HG03469 (cell line): ENCODE measurements around the gene EPN2.
"Not testable (repeated sequence)": the region's sequence is repeated elsewhere in the genome, so short reads cannot be mapped to it uniquely, and the experiment has no call there.

Source experiments
- ATAC-seq: cut with Tn5 transposase; IDR thresholded peaks from one replicate; pipeline ENCODE4 v1.9.1; 2021; ENCODE audit warnings: mild to moderate bottlenecking, moderate library complexity, moderate number of reproducible peaks; ENCODE audit not compliant: unreplicated experiment

The EPN2 gene

DNA sequence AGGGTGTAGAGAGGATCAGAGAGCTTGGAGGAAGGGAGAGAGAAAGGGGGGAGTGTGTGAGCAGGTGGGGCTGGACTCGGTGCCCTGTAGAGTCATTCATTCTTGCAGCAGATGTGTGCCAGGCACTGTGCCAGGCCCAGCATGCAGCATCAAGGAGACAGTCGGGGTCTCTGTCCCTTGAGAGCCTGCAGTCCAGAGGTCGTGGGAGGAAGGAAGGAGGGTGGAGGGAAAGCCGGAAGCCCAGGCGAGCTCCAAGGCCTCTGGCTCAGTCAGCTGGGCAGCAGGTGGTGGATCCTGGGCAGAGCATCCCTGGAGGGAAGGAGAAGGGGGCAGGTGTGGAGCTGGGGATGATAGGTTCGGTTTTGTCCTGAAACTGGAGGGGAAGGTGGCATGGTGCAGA is 27.5 kb downstream of the EPN2 start:
- ATAC-seq, result no peak

DNA sequence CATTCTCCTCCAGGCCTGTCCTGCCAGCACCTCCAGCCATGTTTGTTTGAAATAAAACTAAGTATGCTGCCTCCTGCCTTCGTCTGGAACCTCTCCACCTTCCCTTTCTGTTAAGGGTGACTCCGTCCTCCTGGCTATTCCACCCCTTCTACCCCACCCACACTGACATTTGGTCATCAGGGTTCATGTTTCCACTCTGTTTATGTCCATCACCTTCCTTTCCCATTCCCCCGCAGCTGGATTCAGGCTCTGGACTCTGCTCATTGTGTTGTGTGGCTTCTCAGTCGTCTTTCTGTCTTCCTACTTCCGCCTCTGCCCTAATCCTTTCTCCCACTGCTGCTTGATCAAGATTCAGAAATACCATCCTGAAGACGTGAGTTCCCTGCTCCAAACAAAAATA is 28.6 kb downstream of the EPN2 start:
- no peak for ATAC-seq

DNA sequence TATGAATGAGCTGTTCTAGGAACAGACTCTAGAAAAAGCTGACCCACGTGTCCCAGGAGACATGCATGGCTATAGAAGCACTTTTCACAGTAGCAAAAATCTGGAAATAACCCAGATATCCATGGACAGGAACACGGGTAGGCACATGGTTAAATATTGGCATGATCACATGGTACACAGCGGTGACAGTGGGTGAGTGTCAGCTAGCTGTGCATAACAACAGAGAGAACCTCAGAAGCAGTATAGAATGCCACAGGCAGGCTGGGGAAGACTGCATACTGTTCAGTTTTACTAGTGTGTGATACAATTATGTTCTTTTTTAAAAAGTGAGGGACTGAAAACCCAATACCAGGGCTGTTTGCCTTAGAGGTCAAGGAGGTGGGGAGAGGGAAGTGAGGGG is 31.4 kb downstream of the EPN2 start:
- no peak for ATAC-seq

DNA sequence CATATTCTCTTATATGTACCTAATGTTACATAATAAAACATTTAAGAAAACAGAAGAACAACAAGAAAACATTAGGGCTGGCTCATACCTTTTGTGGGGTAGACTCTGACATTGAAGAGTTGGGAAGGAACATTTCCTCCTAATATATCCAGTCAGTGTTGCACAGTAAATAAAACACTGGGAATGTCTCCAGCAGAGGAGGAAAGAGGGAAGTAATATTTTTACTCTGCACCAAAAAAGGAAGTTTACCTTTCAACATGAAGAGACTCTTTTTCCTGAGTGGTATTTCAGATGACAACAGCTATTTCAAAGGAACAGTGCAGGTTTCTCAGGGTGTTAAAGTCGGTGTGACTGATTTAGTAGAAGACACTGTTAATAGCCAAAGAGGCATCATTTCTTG is 31.9 kb downstream of the EPN2 start:
- no peak for ATAC-seq

DNA sequence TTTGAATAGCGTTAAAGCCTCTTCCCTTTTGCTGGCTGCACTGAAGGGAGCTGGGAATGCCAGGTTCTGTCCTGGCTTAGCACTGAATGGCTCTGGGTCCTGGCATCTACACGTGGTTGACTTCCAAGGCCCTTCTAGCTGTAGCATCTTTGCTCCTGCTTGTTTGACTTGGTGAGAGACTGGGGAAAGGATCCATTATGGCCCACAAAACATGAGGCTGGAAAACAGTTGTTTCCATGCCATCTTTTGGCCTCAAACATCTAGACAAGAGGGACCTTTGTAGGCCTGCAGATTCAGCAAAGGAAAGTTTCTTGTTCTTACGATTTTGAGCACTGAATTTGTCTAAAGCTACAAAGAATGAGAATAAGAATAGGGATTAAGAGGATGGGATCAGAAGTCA is 32.5 kb downstream of the EPN2 start:
- no peak for ATAC-seq

DNA sequence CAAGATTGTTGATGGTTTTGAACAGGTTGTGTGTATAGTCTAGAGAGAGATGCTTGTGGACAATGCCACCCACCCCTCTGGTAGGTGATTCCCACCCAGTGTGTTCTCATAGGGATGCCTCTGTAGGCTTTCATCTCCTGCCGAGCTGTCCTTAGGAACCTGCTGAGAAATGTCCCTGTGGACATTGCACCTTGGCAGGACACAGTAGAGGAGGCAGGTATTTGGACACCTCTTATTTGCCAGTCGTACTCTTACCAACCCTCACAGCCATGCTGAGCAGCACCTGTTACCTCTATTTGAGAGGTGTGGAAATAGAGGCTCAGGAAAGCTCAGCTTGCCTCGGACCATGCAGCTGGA is 33.2 kb downstream of the EPN2 start:
- ATAC-seq, result no peak

DNA sequence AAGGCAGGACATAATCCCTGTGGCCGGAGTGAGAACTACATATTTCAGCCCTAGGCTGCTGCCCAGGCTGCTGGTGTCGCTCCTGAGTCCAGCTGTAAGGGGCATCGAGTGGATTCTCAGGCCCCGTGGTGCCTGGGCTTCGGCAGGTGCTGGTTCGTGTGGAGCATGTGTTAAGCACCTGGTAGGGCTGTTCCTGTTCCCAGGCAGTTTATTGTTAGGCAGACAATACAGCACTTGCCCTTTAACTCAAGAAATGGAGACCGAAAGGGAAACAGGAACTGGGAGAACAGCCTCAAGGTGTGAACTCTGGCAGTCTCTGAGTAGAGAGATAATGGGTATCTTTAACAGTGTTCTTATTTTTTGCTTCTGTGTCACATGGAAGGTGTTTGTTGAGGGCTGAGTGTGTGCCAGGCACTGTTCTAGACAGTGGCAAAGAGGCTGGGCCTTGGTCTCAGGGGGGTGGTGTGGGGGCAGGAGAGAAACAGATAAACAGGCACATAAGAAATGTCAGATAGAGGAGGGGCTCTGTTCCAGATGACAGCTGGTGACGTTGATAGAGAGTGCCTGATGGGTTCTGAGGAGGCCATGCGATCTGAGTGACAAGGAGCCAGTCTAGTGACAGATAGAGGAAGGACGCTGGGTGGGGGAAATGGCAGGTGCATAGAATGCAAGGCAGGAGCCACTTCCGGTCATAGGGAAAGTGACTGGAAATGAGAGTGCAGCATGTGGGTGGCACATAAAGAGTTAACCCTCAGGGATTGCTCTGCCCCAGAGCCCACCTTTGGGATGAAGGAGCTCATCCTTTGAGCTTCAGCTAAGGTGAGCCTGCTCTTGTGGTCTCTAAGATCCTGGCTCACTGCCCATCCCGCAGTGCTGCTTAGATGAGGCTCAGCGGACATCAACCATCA is 33.8 kb downstream of the EPN2 start:
- no peak for ATAC-seq

DNA sequence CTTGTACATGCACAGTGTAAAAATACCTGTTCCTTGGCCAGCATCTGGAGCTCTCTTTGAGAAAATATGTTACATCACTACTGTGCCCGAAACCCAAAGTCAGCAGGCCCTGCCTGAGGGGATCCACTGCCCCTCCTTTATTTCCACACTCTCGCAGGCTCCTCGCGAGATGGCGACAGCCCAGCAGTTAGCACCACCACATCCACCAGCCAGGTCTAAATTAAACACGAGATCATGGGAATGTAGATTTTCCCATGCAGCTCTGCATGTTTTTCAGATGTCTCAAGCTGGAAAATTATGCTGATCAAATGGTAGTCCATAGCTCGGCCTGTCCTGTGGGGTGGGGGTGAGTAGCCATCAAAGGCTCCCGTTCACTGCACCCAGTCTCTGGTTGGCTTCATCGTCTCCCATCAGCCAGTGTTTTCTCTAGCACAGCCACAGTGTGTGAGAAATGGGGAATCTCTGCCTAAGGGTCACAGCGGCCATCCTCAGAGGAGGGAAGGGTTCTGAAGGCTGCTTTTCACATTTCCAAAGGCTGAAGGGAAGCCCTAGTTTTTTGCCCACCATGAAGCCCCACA is 34.7 kb downstream of the EPN2 start:
- ATAC-seq, result no peak

DNA sequence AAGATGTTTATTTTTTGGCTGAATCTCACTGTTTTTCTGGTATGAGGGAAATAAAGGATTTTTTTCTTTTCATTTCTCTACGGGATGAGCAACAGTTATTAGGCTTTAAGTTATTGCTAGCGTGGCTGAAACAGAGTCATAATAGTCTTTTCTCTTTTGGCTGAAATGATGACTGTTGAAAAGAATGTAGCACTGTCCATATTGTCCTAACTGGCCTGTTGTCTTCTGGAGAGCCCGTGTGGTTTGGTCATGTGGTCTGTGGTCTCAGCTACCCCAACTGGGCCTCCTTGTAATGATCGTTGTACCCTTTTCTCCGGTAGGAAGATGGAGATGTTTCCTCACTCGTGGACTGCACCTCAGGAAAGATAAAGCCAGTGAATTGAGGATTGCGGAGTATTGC is 36.6 kb downstream of the EPN2 start:
- no peak for ATAC-seq

DNA sequence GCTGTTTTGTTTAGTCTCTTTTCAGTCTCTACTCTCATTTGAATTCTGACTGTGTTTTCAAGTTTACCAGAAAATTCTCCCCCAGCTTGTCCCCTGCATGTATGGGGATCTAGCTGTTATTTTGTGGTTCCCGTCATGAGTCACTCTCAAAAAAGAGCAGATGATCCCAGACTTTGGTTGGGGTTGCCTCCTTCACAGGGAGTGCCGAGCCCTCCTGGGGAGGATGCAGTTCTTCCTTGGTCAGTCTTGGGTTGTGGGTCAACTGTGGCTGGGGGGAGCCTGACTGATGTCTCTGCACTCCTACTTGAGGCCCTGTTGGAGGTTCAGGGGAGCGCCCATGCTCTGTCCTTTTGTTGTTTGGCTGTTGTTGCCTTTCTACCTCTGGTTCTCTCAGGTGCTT is 37.7 kb downstream of the EPN2 start:
- ATAC-seq, result no peak

DNA sequence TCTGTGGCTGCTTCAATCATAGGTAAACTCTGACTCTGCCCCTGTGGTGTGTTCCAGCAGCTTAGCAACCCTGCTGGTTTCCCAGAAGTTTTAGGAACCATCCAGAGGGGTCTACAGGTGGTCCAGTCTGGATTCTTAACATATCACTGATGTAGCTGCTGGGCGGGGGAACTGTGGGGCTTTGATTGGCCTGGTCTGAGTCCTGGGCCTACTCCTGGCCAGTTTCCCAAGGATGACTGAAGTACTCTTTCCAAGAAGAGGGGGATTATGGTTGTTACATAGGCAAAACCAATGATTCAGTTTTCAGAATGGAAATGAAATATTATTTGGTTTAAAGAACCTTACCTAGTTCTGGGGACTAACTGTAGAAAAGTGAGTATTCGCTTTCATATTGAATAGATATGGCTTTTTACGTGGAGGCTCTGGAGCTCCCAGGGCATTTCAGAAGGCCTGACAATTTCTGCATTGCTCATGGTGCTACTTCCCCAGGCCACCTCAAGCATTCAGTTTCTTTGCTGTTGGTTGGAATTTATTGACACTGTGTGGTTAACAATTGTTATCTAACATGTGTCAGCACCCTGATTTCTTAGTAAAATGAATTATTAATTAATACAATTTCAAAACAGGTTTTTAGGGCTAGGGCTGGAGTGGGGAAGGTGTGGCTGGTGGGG is 38.4 kb downstream of the EPN2 start:
- ATAC-seq, result no peak

DNA sequence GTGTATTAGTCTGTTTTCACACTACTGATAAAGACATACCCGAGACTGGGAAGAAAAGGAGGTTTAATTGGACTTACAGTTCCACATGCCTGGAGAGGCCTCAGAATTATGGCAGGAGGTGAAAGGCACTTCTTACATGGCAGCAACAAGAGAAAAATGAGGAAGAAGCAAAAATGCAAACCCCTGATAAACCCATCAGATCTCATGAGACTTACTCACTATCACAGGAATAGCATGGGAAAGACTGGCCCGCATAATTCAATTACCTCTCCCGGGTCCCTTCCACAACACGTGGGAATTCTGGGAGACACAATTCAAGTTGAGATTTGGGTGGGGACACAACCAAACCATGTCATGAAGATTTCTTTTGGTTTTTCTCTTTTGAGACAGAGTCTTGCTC is 41.1 kb downstream of the EPN2 start:
- not testable (repeated sequence) for ATAC-seq

DNA sequence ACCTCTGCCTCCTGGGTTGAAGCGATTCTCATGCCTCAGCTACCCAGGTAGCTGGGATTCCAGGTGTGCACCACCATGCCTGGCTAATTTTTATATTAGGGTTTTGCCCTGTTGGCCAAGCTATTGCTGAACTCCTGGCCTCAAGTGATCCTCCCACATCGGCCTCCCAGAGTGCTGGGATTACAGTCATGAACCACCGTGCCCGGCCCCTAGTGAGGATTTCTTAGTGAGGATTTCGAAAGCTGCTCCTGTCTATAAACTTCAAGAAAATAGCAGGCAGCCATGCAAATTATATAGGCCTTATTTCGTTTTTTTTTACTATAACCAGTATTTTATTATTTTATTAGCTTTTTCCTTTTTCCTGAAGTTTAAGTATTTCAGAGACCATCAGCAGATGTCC is 41.6 kb downstream of the EPN2 start:
- ATAC-seq, result no peak

DNA sequence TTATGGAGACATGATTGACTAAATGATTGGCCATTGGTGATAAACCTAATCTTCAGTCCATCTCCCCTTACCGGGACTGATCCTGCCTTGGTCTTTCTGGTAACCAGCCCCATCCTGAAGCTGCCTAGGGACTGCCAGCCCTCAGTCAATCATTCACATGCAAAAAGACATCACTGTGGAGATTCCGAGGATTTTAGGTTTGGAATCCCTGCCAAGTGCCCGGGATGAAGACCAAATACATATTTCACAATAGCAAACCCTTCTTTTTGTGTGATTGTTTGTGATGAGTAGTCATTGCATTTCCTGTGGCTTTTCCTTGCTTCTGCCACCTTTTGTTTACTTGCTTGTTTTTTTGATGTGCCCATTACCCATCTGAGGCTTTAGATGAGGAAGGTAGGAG is 44.0 kb downstream of the EPN2 start:
- ATAC-seq, result no peak

DNA sequence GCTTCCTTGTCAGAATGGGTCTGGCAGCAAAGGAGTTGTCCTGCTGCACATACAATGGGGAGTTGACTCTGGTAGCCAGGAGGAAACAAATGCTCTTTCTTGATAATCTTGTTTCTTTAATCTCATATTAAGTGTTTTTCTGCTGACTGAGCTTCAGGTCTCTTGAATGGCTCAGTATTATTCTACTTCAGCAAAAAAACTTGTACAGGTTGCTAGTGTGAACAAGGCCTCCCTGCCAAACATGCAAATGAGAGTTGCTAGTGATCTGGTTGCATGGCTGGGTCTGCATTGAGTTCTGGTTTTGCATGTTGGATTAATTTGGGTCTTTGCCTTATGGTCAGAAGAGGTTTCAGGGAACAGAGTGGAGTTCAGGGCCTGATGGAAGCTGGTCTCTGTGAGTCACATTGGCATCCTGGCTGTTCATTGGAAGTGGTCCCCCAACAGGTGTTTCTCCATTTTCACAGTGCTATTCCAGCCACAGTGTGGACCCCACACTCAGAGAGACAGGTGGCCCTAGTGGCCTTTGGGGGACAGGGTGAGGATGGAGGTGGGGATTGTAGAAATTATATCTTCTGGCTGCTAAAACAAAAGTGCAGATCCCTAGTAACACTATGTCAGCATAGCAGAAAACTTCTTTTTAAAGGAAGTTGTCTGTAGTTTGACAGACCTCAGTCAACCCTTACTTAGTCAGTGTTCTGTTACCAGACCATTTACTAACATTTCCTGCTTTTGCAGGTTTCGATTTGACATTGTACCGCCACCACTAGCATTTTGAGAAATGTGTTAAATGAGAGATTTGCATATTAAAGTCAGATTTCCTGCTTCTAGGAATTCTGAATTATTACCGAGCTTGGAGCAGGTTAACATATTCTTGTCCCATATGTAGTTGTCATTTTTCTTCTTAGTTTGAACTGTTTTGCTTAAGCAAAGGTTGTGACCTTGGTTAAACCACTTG is 47.1 kb downstream of the EPN2 start:
- ATAC-seq, result no peak

DNA sequence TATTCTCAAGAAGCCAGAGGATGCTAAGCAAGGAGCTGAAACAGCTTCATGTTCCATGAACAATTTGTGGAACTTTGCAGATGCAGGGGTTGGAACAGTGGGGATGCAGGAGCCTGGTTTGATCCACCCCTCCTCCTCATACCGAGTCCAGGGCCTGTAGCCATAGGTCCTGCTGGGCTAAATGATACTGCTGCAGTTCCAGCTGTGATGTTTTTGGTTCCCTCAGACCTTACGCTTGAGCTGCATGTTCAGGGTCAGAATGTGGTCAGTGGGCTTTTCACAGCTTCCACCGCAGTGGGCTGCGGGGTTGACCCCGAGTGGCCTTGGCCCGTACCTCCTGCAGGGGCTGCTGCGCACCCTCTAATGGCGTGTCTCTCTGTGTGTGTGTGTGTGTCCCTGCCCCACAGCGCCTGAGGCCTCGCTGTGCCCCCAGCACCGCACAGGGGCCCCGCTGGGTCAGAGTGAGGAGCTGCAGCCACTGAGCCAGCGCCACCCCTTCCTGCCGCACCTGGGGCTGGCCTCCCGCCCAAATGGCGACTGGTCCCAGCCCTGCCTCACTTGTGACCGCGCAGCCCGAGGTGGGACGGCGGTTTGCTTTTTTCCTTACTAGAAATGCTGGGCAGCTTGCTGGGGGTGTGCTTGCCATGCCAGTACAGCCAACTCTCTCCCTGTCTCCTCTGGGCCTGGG is 48.2 kb downstream of the EPN2 start:
- no peak for ATAC-seq

DNA sequence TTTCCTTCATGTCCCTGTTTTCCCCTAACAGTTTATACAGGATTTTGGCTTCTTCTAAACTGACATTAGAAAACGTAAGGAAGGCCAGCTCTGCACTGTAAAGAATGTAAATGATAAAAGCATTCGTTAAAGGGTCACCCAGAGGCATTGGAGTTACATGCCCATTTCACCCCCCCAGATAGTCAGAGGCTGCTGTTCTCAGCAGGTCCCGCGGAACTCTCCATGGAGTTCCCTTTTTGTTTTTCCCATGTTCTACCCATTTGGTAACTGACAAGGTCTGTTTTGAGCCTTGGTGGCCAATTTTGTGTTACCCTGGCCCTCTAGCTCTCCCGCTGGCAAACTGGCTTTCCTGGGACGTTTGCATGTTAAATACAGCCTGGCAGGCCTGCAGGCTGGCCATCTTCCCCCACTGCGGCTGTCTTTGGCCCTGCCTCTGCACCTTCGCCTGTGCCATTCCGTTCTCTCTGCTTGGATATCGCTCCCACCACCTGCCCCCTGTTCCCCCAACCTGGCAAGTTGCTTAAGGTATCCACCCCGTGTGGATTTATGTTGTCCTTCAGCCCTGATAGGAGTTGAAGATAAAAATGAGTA is 49.7 kb downstream of the EPN2 start:
- ATAC-seq, result no peak

DNA sequence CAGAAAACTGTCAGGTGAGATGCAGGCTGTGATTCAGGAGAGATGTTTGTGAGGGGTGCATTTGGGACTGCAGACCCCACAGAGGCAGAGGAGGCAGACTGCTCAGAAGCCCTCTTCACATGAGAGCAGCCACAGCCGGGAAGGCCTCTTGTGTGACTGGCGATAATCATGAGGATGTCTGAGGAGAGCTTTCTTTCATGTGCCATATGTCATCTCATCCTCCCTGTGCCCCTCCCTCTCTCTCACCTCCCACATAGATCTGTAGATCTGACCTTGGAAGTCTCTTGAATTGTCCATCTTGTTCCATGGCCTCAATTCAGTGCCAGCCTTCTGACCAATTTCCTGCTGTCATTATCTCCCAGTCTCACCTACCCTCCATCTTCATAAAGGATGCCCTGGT is 50.5 kb downstream of the EPN2 start:
- no peak for ATAC-seq

DNA sequence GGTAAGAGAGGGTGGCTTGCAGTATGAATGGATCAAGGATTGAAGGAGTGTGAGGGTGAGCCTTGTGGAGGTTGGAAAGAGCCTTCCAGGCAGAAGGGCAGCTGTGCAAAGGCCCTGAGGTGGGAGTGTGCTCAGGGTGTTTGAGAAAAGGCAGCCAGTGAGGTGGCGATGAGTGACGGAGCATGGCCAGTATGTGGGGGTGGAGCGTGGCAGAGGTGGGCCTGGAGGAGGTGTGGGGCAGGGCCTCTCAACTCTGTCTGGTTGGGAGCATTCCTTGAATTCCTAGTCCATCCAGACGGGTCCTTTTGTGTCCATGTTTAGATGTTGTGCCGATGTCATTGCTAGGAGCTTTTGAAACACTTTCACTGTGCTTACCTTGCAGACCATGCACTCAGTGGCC is 51.3 kb downstream of the EPN2 start:
- ATAC-seq, result no peak

DNA sequence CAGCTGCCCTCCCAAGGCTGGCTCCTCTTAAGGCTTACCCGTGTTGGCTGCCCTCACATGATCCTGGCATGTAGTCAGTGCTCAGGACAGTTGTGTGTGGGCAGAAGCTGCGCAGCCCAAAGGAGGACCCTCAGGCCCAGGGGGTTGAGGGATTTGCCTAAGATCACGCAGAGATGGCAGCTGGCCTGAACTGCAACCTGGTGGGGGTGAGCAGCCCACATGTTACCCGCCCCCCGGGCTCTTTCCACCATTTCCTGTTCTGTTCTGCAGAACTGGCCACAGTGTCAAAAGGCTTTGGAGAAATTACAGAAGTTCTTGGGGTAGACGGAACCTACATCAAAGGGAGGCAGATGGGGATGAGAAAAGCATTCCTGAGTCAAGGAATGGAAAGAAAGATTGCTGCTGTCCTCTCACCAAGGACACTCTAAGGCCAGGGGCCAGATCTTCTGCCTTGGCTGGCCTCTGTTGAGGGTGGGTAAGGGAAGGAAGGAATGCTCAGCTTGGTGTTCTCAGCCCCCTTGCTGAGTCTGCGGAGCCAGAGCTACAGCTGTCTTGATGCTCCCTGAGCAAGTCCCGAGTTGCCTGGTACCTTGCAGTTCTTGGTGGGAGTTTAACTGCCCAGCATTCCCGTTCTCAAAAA is 53.0 kb downstream of the EPN2 start:
- ATAC-seq, result no peak
